HAP-1 (cell line): ENCODE measurements around the gene FGD6.
"Not testable (repeated sequence)": the region's sequence is repeated elsewhere in the genome, so short reads cannot be mapped to it uniquely, and the experiment has no call there.

ENCODE experiments used
- DNase-seq, 2 experiments: peaks; one replicate each; pipeline ENCODE4 v3.0.0-alpha.2; 2016 to 2020; ENCODE audit warnings: low spot score in 2 of 2
- H3K27me3 ChIP-seq: fragments of 250-450 bp; sonication (Bioruptor Pico); 2 replicates; pipeline ENCODE4 v1.5.1; 2020; ENCODE audit warnings: low read depth, mild to moderate bottlenecking, moderate library complexity
- H3K36me3 ChIP-seq: fragments of 250-450 bp; sonication (Bioruptor Pico); replicated peaks from 2 replicates; pipeline ENCODE4 v1.5.1; 2020; ENCODE audit warnings: mild to moderate bottlenecking
- H3K4me1 ChIP-seq: fragments of 250-450 bp; sonication (Bioruptor Pico); 2 replicates; pipeline ENCODE4 v1.5.1; 2020; ENCODE audit warnings: mild to moderate bottlenecking
- H3K4me3 ChIP-seq: fragments of 250-450 bp; sonication (Bioruptor Pico); 2 replicates; pipeline ENCODE4 v1.5.1; 2020; ENCODE audit warnings: mild to moderate bottlenecking, moderate library complexity
- H3K9me3 ChIP-seq: fragments of 250-450 bp; sonication (Bioruptor Pico); 2 replicates; pipeline ENCODE4 v1.5.1; 2020; ENCODE audit warnings: mild to moderate bottlenecking, moderate library complexity
- in situ Hi-C: fragments of 300-500 bp; cut with MboI; formaldehyde crosslinking; loops from 3 replicates; pipeline ENCODE4 v1.14.3; 2020; ENCODE audit warnings: low sequenced_read_pairs, inconsistent platforms, mixed read lengths

The FGD6 gene

GRCh38 chr12:95243497-95244183 is 26.4 kb upstream of the FGD6 start:
- H3K4me1 ChIP-seq: no peaks in the 10 kb centered on the region
- no peak overlapping the region for H3K4me3 ChIP-seq
- peaks cover 7% of the 10 kb centered on the region for H3K36me3 ChIP-seq
- H3K9me3 ChIP-seq: no peaks in the 10 kb centered on the region
- no peaks in the 10 kb centered on the region for H3K27me3 ChIP-seq
- in situ Hi-C loops: no loop called here
- peak in 1 of 2 experiments; percentile 1 for DNase-seq

GRCh38 chr12:95241761-95242506 is 24.7 kb upstream of the FGD6 start:
- Histone ChIP-seq H3K27me3 (no peaks in the 10 kb centered on the region), H3K4me1 (no peaks in the 10 kb centered on the region), H3K4me3 (no peak overlapping the region), H3K36me3 (peaks cover 7% of the 10 kb centered on the region), H3K9me3 (no peaks in the 10 kb centered on the region)
- in situ Hi-C loops: no loop called here
- DNase-seq: no peak

GRCh38 chr12:95241138-95241537 is 23.9 kb upstream of the FGD6 start:
- in situ Hi-C loops, H3K4me3 ChIP-seq, H3K27me3 ChIP-seq, H3K4me1 ChIP-seq, H3K9me3 ChIP-seq, DNase-seq, H3K36me3 ChIP-seq: not testable (repeated sequence)

GRCh38 chr12:95240556-95240955 is 23.3 kb upstream of the FGD6 start:
- in situ Hi-C loops: no loop called here
- H3K4me1 ChIP-seq: no peaks in the 10 kb centered on the region
- no peak for DNase-seq
- no peak overlapping the region for H3K4me3 ChIP-seq
- H3K27me3 ChIP-seq: no peaks in the 10 kb centered on the region
- peaks cover 7% of the 10 kb centered on the region for H3K36me3 ChIP-seq
- H3K9me3 ChIP-seq: no peaks in the 10 kb centered on the region

GRCh38 chr12:95239835-95240234 is 22.6 kb upstream of the FGD6 start:
- DNase-seq, H3K27me3 ChIP-seq, H3K4me3 ChIP-seq, in situ Hi-C loops, H3K4me1 ChIP-seq, H3K36me3 ChIP-seq, H3K9me3 ChIP-seq: not testable (repeated sequence)

- H3K4me3 ChIP-seq: no peak overlapping the region
- H3K9me3 ChIP-seq: no peaks in the 10 kb centered on the region
- H3K4me1 ChIP-seq: no peaks in the 10 kb centered on the region
- DNase-seq: no peak
- in situ Hi-C loops: no loop called here
- no peaks in the 10 kb centered on the region for H3K27me3 ChIP-seq
- H3K36me3 ChIP-seq: peaks cover 10% of the 10 kb centered on the region
These were observed 21.9 kb upstream of the FGD6 start for GRCh38 chr12:95239216-95239615.

- in situ Hi-C loops: no loop called here
- H3K4me3 ChIP-seq: no peak overlapping the region
These were observed 20.9 kb upstream of the FGD6 start for GRCh38 chr12:95238150-95238549.

GRCh38 chr12:95237315-95237714 is 20.0 kb upstream of the FGD6 start:
- Histone ChIP-seq H3K4me3 (no peak overlapping the region), H3K36me3 (peaks cover 11% of the 10 kb centered on the region), H3K27me3 (no peaks in the 10 kb centered on the region), H3K9me3 (no peaks in the 10 kb centered on the region; the same call in 1 of the 2 replicates), H3K4me1 (no peaks in the 10 kb centered on the region)
- in situ Hi-C loops: no loop called here
- no peak for DNase-seq

More at GRCh38 chr12:95238150-95238549, 20.9 kb upstream of the FGD6 start:
- H3K36me3 ChIP-seq: peaks cover 12% of the 10 kb centered on the region
- H3K27me3 ChIP-seq: no peaks in the 10 kb centered on the region
- no peak for DNase-seq
- no peaks in the 10 kb centered on the region; the same call in 1 of the 2 replicates for H3K9me3 ChIP-seq
- no peaks in the 10 kb centered on the region for H3K4me1 ChIP-seq

GRCh38 chr12:95235621-95236020 is 18.4 kb upstream of the FGD6 start:
- H3K4me1 ChIP-seq, H3K9me3 ChIP-seq, DNase-seq, H3K36me3 ChIP-seq, H3K4me3 ChIP-seq, H3K27me3 ChIP-seq, in situ Hi-C loops: not testable (repeated sequence)

GRCh38 chr12:95234187-95234586 is 16.9 kb upstream of the FGD6 start:
- H3K36me3 ChIP-seq, H3K4me3 ChIP-seq, H3K4me1 ChIP-seq, in situ Hi-C loops, H3K27me3 ChIP-seq, DNase-seq, H3K9me3 ChIP-seq: not testable (repeated sequence)

GRCh38 chr12:95231190-95231589 is 13.9 kb upstream of the FGD6 start:
- H3K4me3 ChIP-seq: no peak overlapping the region
- H3K9me3 ChIP-seq: no peaks in the 10 kb centered on the region; the same call in 1 of the 2 replicates
- in situ Hi-C loops: no loop called here
- no peaks in the 10 kb centered on the region for H3K27me3 ChIP-seq
- DNase-seq: no peak
- H3K36me3 ChIP-seq: peaks cover 10% of the 10 kb centered on the region; the same call in 1 of the 2 replicates
- H3K4me1 ChIP-seq: peaks cover 4% of the 10 kb centered on the region

- no peak overlapping the region for H3K4me3 ChIP-seq
- H3K27me3 ChIP-seq: no peaks in the 10 kb centered on the region
- in situ Hi-C loops: no loop called here
- peaks cover 4% of the 10 kb centered on the region for H3K4me1 ChIP-seq
- H3K9me3 ChIP-seq: no peaks in the 10 kb centered on the region; the same call in 1 of the 2 replicates
- H3K36me3 ChIP-seq: peaks cover 10% of the 10 kb centered on the region; the same call in 1 of the 2 replicates
- no peak for DNase-seq
These were observed 13.0 kb upstream of the FGD6 start for GRCh38 chr12:95230313-95230712.

GRCh38 chr12:95229636-95230035 is 12.4 kb upstream of the FGD6 start:
- Histone ChIP-seq H3K27me3 (no peaks in the 10 kb centered on the region), H3K4me3 (no peak overlapping the region), H3K9me3 (no peaks in the 10 kb centered on the region; the same call in 1 of the 2 replicates), H3K36me3 (peaks cover 11% of the 10 kb centered on the region; the same call in 1 of the 2 replicates), H3K4me1 (peaks cover 4% of the 10 kb centered on the region)
- in situ Hi-C loops: no loop called here
- no peak for DNase-seq

- peaks cover 4% of the 10 kb centered on the region for H3K4me1 ChIP-seq
- no peak overlapping the region for H3K4me3 ChIP-seq
- H3K27me3 ChIP-seq: no peaks in the 10 kb centered on the region
- no peaks in the 10 kb centered on the region; the same call in 1 of the 2 replicates for H3K9me3 ChIP-seq
- in situ Hi-C loops: no loop called here
- H3K36me3 ChIP-seq: peaks cover 9% of the 10 kb centered on the region; the same call in 1 of the 2 replicates
- no peak for DNase-seq
These were observed 11.3 kb upstream of the FGD6 start for GRCh38 chr12:95228617-95229016.
